ENCODE measurements around the gene LTBP3. TPM values are rescaled to one million over a fixed set of nuclear protein-coding genes. Genes with fewer than 3 reads are reported as not detected.

LTBP3 gene
- total and polyA plus RNA-seq, 4 donors, result 8.8 to 46.2 (median 17.0) TPM

GRCh38 chr11:65489035-65489705 is 69.0 kb downstream of the LTBP3 start:
- H3K27me3 ChIP-seq (ENCODE audit: control insufficient read depth in 4 of 4, insufficient read depth in 4 of 4, low read length in 3 of 4), result no peaks in the 10 kb centered on the region
- no peaks in the 10 kb centered on the region for H3K36me3 ChIP-seq (ENCODE audit: control insufficient read depth in 4 of 4, insufficient read depth in 3 of 4, low read depth in 1 of 4, low read length in 3 of 4)
- H3K4me3 ChIP-seq (ENCODE audit: low read depth in 1 of 3, low read length in 3 of 3), result no peak overlapping the region
- DNase-seq (ENCODE audit: low spot score), result no peak
- peak overlapping the region; percentile 89 to 97 for H3K27ac ChIP-seq (ENCODE audit: low read depth in 1 of 2, low read length in 2 of 2)
- H3K4me1 ChIP-seq (ENCODE audit: control insufficient read depth in 4 of 4, insufficient read depth in 4 of 4, low read length in 3 of 4), result peaks cover 12 to 54% (median 29%) of the 10 kb centered on the region in 4 donors
- peak; percentile 37 to 58 for TF ChIP-seq RXRA (IDR thresholded peaks at IDR 0.05)
- TF ChIP-seq JUND (IDR thresholded peaks at IDR 0.05), result peak in 1 of 2 donors; percentile 11
- no peak for TF ChIP-seq HNF4G (IDR thresholded peaks at IDR 0.05)
- TF ChIP-seq NR2F2 (IDR thresholded peaks at IDR 0.05), result peak; percentile 89
- peak; percentile 39 for TF ChIP-seq REST (IDR thresholded peaks at IDR 0.05)
- TF ChIP-seq GABPA (IDR thresholded peaks at IDR 0.05 in 1 of 2, conservative IDR thresholded peaks at IDR 0.05 in 1 of 2), result no peak
- peak; percentile 68 for TF ChIP-seq SP1 (IDR thresholded peaks at IDR 0.05)
- peak overlapping the region in 1 of 2 donors; percentile 19 for H3K9ac ChIP-seq (ENCODE audit: low read depth in 1 of 2, low read length in 2 of 2)
- no peaks in the 10 kb centered on the region for H3K9me3 ChIP-seq (ENCODE audit: control insufficient read depth in 4 of 4, low read length in 3 of 4)
- WGBS, result 84% methylated on average over 10 of the region's 10 CpGs

Small RNA genes lying within 50 kb of the gene (small RNA-seq; reads per million reads assigned to genes)
- not detected for gene AP001362.1
- gene RF01684, result not detected

Other genes starting within 250 kb of the LTBP3 start
- gene CDC42EP2, start 243.5 kb downstream of the LTBP3 start, total RNA-seq, result 1 to 10 TPM; 1.9 to 3.4 TPM
- gene CDC42EP2, start 243.5 kb downstream of the LTBP3 start, polyA plus RNA-seq, result 1 to 10 TPM; 1.8 to 2.0 TPM
- gene DPF2, start 224.5 kb downstream of the LTBP3 start, total RNA-seq, result 10 to 100 TPM; 12.8 to 14.8 TPM
- gene DPF2, start 224.5 kb downstream of the LTBP3 start, polyA plus RNA-seq, result 10 to 100 TPM in 1 of 2 donors, 1 to 10 TPM in 1; 9.2 to 10.0 TPM
- gene TIGD3, start 203.6 kb downstream of the LTBP3 start, total RNA-seq, result under 1 TPM; 0.17 to 0.33 TPM
- under 1 TPM in 1 of 2 donors, not detected in 1; 0.08 TPM for gene TIGD3, start 203.6 kb downstream of the LTBP3 start, polyA plus RNA-seq
- 1 to 10 TPM; 5.1 to 6.8 TPM for gene SLC25A45, start 175.7 kb downstream of the LTBP3 start, total RNA-seq
- gene SLC25A45, start 175.7 kb downstream of the LTBP3 start, polyA plus RNA-seq, result 1 to 10 TPM; 4.5 to 5.6 TPM
- 10 to 100 TPM; 20.7 to 22.8 TPM for gene FRMD8, start 171.7 kb downstream of the LTBP3 start, total RNA-seq
- 1 to 10 TPM; 2.8 to 9.4 TPM for gene FRMD8, start 171.7 kb downstream of the LTBP3 start, polyA plus RNA-seq
- 1,000 to 10,000 TPM in 1 of 2 donors, 10 to 100 TPM in 1; 29.6 to 1,968 TPM for gene NEAT1, start 135.6 kb downstream of the LTBP3 start, total RNA-seq
- 100 to 1,000 TPM in 1 of 2 donors, 10 to 100 TPM in 1; 50.2 to 111 TPM for gene NEAT1, start 135.6 kb downstream of the LTBP3 start, polyA plus RNA-seq
- 1,000 to 10,000 TPM; 3,688 to 8,306 TPM for gene MALAT1, start 59.3 kb downstream of the LTBP3 start, total RNA-seq
- 1,000 to 10,000 TPM in 1 of 2 donors, 10 to 100 TPM in 1; 11.9 to 3,868 TPM for gene MALAT1, start 59.3 kb downstream of the LTBP3 start, polyA plus RNA-seq
- gene SCYL1, start 33.3 kb downstream of the LTBP3 start, total RNA-seq, result 10 to 100 TPM; 33.7 to 59.5 TPM
- 10 to 100 TPM; 45.6 to 62.0 TPM for gene SCYL1, start 33.3 kb downstream of the LTBP3 start, polyA plus RNA-seq
- 10 to 100 TPM; 18.2 to 22.7 TPM for gene ZNRD2, start 12.1 kb upstream of the LTBP3 start, total RNA-seq
- 10 to 100 TPM; 33.3 to 39.5 TPM for gene ZNRD2, start 12.1 kb upstream of the LTBP3 start, polyA plus RNA-seq
- 10 to 100 TPM in 1 of 2 donors, 1 to 10 TPM in 1; 4.7 to 16.7 TPM for gene FAM89B, start 14.2 kb upstream of the LTBP3 start, total RNA-seq
- gene FAM89B, start 14.2 kb upstream of the LTBP3 start, polyA plus RNA-seq, result 10 to 100 TPM in 1 of 2 donors, 1 to 10 TPM in 1; 7.7 to 11.4 TPM
- gene EHBP1L1, start 17.7 kb upstream of the LTBP3 start, total RNA-seq, result 100 to 1,000 TPM in 1 of 2 donors, 10 to 100 TPM in 1; 13.6 to 120 TPM
- 1 to 10 TPM; 1.1 to 6.5 TPM for gene EHBP1L1, start 17.7 kb upstream of the LTBP3 start, polyA plus RNA-seq
- under 1 TPM; 0.14 to 0.17 TPM for gene KCNK7, start 37.4 kb upstream of the LTBP3 start, total RNA-seq
- under 1 TPM; 0.32 TPM for gene KCNK7, start 37.4 kb upstream of the LTBP3 start, polyA plus RNA-seq
- gene MAP3K11, start 55.9 kb upstream of the LTBP3 start, total RNA-seq, result 10 to 100 TPM; 23.7 to 49.3 TPM
- 10 to 100 TPM; 22.9 to 49.7 TPM for gene MAP3K11, start 55.9 kb upstream of the LTBP3 start, polyA plus RNA-seq
- gene PCNX3, start 57.4 kb upstream of the LTBP3 start, total RNA-seq, result 10 to 100 TPM; 11.5 to 13.4 TPM
- gene PCNX3, start 57.4 kb upstream of the LTBP3 start, polyA plus RNA-seq, result 10 to 100 TPM in 1 of 2 donors, 1 to 10 TPM in 1; 4.7 to 12.8 TPM
- 10 to 100 TPM; 15.4 to 34.9 TPM for gene SIPA1, start 79.7 kb upstream of the LTBP3 start, total RNA-seq
- gene SIPA1, start 79.7 kb upstream of the LTBP3 start, polyA plus RNA-seq, result 10 to 100 TPM; 16.1 to 29.5 TPM
- gene RELA, start 104.6 kb upstream of the LTBP3 start, total RNA-seq, result 10 to 100 TPM; 11.1 to 22.6 TPM
- gene RELA, start 104.6 kb upstream of the LTBP3 start, polyA plus RNA-seq, result 10 to 100 TPM; 21.3 to 30.7 TPM
- 10 to 100 TPM; 16.1 to 20.7 TPM for gene KAT5, start 153.9 kb upstream of the LTBP3 start, total RNA-seq
- 10 to 100 TPM; 15.5 to 22.9 TPM for gene KAT5, start 153.9 kb upstream of the LTBP3 start, polyA plus RNA-seq
- gene RNASEH2C, start 162.4 kb upstream of the LTBP3 start, total RNA-seq, result 10 to 100 TPM; 20.5 to 32.4 TPM
- 10 to 100 TPM; 45.7 to 72.1 TPM for gene RNASEH2C, start 162.4 kb upstream of the LTBP3 start, polyA plus RNA-seq
- gene AP5B1, start 222.6 kb upstream of the LTBP3 start, total RNA-seq, result 10 to 100 TPM in 1 of 2 donors, 1 to 10 TPM in 1; 4.7 to 10.8 TPM
- gene AP5B1, start 222.6 kb upstream of the LTBP3 start, polyA plus RNA-seq, result 1 to 10 TPM; 2.0 to 5.2 TPM
- gene OVOL1, start 228.7 kb upstream of the LTBP3 start, total RNA-seq, result under 1 TPM in 1 of 2 donors, not detected in 1; 0.05 TPM
- gene OVOL1, start 228.7 kb upstream of the LTBP3 start, polyA plus RNA-seq, result not detected

All from liver (tissue), 10 donors.